ENCODE results near the gene TTLL11. TPM values are rescaled to one million over a fixed set of nuclear protein-coding genes. Genes with fewer than 3 reads are reported as not detected.

TTLL11 gene
- total RNA-seq, 1 experiment from 2014 or later = 2.3 TPM

GRCh38 chr9:122016309-122016708 lies 76.8 kb downstream of the TTLL11 start:
- intact Hi-C loops (cut with micrococcal nuclease; ENCODE audit: unreplicated experiment) = no loop called here
- no TSS peak for BruUV-seq (replicated peaks)
- H3K36me3 ChIP-seq (ENCODE audit: low read depth) = no peaks in the 10 kb centered on the region
- no peaks in the 10 kb centered on the region for H3K79me2 ChIP-seq (ENCODE audit: low read depth)
- no peaks in the 10 kb centered on the region for H4K20me1 ChIP-seq (ENCODE audit: insufficient read depth)
- no peak for TF ChIP-seq EZH2 (IDR thresholded peaks at IDR 0.05; ENCODE audit: low read depth)
- no peak for TF ChIP-seq CTCF (conservative IDR thresholded peaks at IDR 0.05)
- no peaks in the 10 kb centered on the region for H3F3A ChIP-seq (ENCODE audit: insufficient read depth, low read depth)
- H3K4me1 ChIP-seq (replicated peaks; ENCODE audit: insufficient read depth) = no peaks in the 10 kb centered on the region
- H3K27ac ChIP-seq = no peak overlapping the region
- H3K4me2 ChIP-seq = no peak overlapping the region
- no peak for DNase-seq
- H3K4me3 ChIP-seq = no peak overlapping the region
- no peaks in the 10 kb centered on the region for H3K9me2 ChIP-seq (ENCODE audit: insufficient read depth)
- H3K27me3 ChIP-seq (ENCODE audit: insufficient read depth, low read depth) = no peaks in the 10 kb centered on the region
- no peaks in the 10 kb centered on the region for H3K9me3 ChIP-seq (ENCODE audit: insufficient read depth, low read depth)
- CTCF ChIA-PET = interaction anchor here (0.6 kb wide), 1 partner anchor 417 kb away, joined by 3 read pairs; no protein-coding TSS in a partner anchor
- POLR2A ChIA-PET (ENCODE audit: unreplicated experiment) = no interaction called here
- H2AFZ ChIP-seq = no peak overlapping the region

- BruUV-seq (replicated peaks) = no TSS peak
- Histone ChIP-seq H3K36me3 (ENCODE audit: low read depth) (no peaks in the 10 kb centered on the region), H3K4me3 (no peak overlapping the region), H3K4me2 (no peak overlapping the region), H4K20me1 (ENCODE audit: insufficient read depth) (no peaks in the 10 kb centered on the region), H3K79me2 (ENCODE audit: low read depth) (no peaks in the 10 kb centered on the region), H3F3A (ENCODE audit: insufficient read depth, low read depth) (no peaks in the 10 kb centered on the region), H3K9me2 (ENCODE audit: insufficient read depth) (no peaks in the 10 kb centered on the region), H3K27ac (no peak overlapping the region), H3K4me1 (replicated peaks; ENCODE audit: insufficient read depth) (no peaks in the 10 kb centered on the region), H3K9me3 (ENCODE audit: insufficient read depth, low read depth) (no peaks in the 10 kb centered on the region), H2AFZ (no peak overlapping the region), H3K27me3 (ENCODE audit: insufficient read depth, low read depth) (no peaks in the 10 kb centered on the region)
- DNase-seq = no peak
- POLR2A ChIA-PET (ENCODE audit: unreplicated experiment) = no interaction called here
- TF ChIP-seq EZH2 (IDR thresholded peaks at IDR 0.05; ENCODE audit: low read depth) = no peak
- TF ChIP-seq CTCF (conservative IDR thresholded peaks at IDR 0.05) = no peak
- intact Hi-C loops (cut with micrococcal nuclease; ENCODE audit: unreplicated experiment) = no loop called here
- CTCF ChIA-PET = no interaction called here
Observed at GRCh38 chr9:122015170-122015821, 77.8 kb downstream of the TTLL11 start.

- H3K4me1 ChIP-seq (replicated peaks; ENCODE audit: insufficient read depth) = no peaks in the 10 kb centered on the region
- H3K36me3 ChIP-seq (ENCODE audit: low read depth) = no peaks in the 10 kb centered on the region
- intact Hi-C loops (cut with micrococcal nuclease; ENCODE audit: unreplicated experiment) = no loop called here
- ChIA-PET POLR2A (ENCODE audit: unreplicated experiment) (no interaction called here), CTCF (no interaction called here)
- H3K4me2 ChIP-seq = no peak overlapping the region
- no peak for DNase-seq
- no peaks in the 10 kb centered on the region for H3F3A ChIP-seq (ENCODE audit: insufficient read depth, low read depth)
- no peak overlapping the region for H3K27ac ChIP-seq
- H4K20me1 ChIP-seq (ENCODE audit: insufficient read depth) = no peaks in the 10 kb centered on the region
- TF ChIP-seq CTCF (conservative IDR thresholded peaks at IDR 0.05) (no peak), EZH2 (IDR thresholded peaks at IDR 0.05; ENCODE audit: low read depth) (no peak)
- H3K9me2 ChIP-seq (ENCODE audit: insufficient read depth) = no peaks in the 10 kb centered on the region
- no peaks in the 10 kb centered on the region for H3K27me3 ChIP-seq (ENCODE audit: insufficient read depth, low read depth)
- H3K79me2 ChIP-seq (ENCODE audit: low read depth) = no peaks in the 10 kb centered on the region
- BruUV-seq (replicated peaks) = no TSS peak
- H2AFZ ChIP-seq = no peak overlapping the region
- H3K9me3 ChIP-seq (ENCODE audit: insufficient read depth, low read depth) = no peaks in the 10 kb centered on the region
- no peak overlapping the region for H3K4me3 ChIP-seq
Observed at GRCh38 chr9:122011818-122012498, 81.2 kb downstream of the TTLL11 start.

All from PC-9 (cell line).